CD8-positive, alpha-beta memory T cell (primary cell): Measurements from ENCODE around the gene RING1. TPM values are rescaled to one million over a fixed set of nuclear protein-coding genes. Genes with fewer than 3 reads are reported as not detected.
A peak's percentile ranks its signal among the peaks of the same experiment; 100 is the strongest.

Experiments used
- CTCF ChIA-PET: fragments of 350-600 bp; sonication (Branson Sonifier 250); formaldehyde crosslinking; loops from one replicate; lab custom pipeline; 2021; ENCODE audit warnings: antibody characterized with exemption; lab: Charles Lee
- POLR2A ChIA-PET: fragments of 350-600 bp; sonication (Branson Sonifier 250); formaldehyde crosslinking; loops from one replicate; lab custom pipeline; 2021; ENCODE audit warnings: antibody characterized with exemption; lab: Charles Lee
- DNase-seq, 5 donors: peaks; one replicate each; pipeline versions ENCODE4 v3.0.0 to v3.0.0-alpha.2; 2020 to 2022; ENCODE audit warnings: mixed read lengths in 1 of 5
- H3K27ac ChIP-seq: one replicate; pipeline ENCODE4 v1.7.0; 2013; ENCODE audit warnings: low read depth, mild to moderate bottlenecking, low read length, moderate library complexity
- H3K27me3 ChIP-seq: 2 replicates; pipeline ENCODE4 v1.7.0; 2013; ENCODE audit warnings: low read length, mild to moderate bottlenecking; ENCODE audit not compliant: insufficient read depth, poor library complexity, severe bottlenecking
- H3K36me3 ChIP-seq: 2 replicates; pipeline ENCODE4 v1.7.0; 2013; ENCODE audit warnings: mild to moderate bottlenecking, low read length, moderate library complexity; ENCODE audit not compliant: insufficient read depth
- H3K4me1 ChIP-seq: 2 replicates; pipeline ENCODE4 v1.7.0; 2013; ENCODE audit warnings: mild to moderate bottlenecking, low read length, moderate library complexity; ENCODE audit not compliant: insufficient read depth
- H3K4me3 ChIP-seq: 2 replicates; pipeline ENCODE4 v1.7.0; 2013; ENCODE audit warnings: mild to moderate bottlenecking, low read length
- H3K9me3 ChIP-seq: 2 replicates; pipeline ENCODE4 v1.7.0; 2013; ENCODE audit warnings: mild to moderate bottlenecking, low read length
- H3K27ac Mint-ChIP-seq, 8 donors: one replicate each; pipeline ENCODE4 v1.8.0; 2020 to 2021; ENCODE audit warnings: mixed read lengths in 8 of 8, mild to moderate bottlenecking in 6 of 8, inconsistent platforms in 3 of 8, moderate library complexity in 3 of 8
- H3K27me3 Mint-ChIP-seq, 2 donors: one replicate each; pipeline ENCODE4 v1.8.0; 2020 to 2021; ENCODE audit warnings: mixed read lengths in 2 of 2, mild to moderate bottlenecking in 1 of 2, moderate library complexity in 1 of 2
- H3K36me3 Mint-ChIP-seq, 3 donors: one replicate each; pipeline ENCODE4 v1.8.0; 2020 to 2021; ENCODE audit warnings: mixed read lengths in 3 of 3, inconsistent platforms in 1 of 3, mild to moderate bottlenecking in 1 of 3
- H3K4me1 Mint-ChIP-seq, 3 donors: one replicate each; pipeline ENCODE4 v1.8.0; 2020 to 2021; ENCODE audit warnings: mixed read lengths in 3 of 3, inconsistent platforms in 1 of 3, mild to moderate bottlenecking in 1 of 3
- H3K4me3 Mint-ChIP-seq, 7 donors: one replicate each; pipeline ENCODE4 v1.8.0; 2020 to 2021; ENCODE audit warnings: mixed read lengths in 7 of 7, mild to moderate bottlenecking in 6 of 7, moderate library complexity in 4 of 7, inconsistent platforms in 2 of 7
- H3K9me3 Mint-ChIP-seq, 5 donors: one replicate each; pipeline ENCODE4 v1.8.0; 2020 to 2022; ENCODE audit warnings: mixed read lengths in 5 of 5, mild to moderate bottlenecking in 3 of 5, moderate library complexity in 2 of 5, inconsistent platforms in 1 of 5
- polyA plus RNA-seq: library from polyadenylated mRNA; unstranded; fragments of 300-500 nt; fragmentation: Illumina TruSeq; gene quantifications from one replicate; pipeline ENCODE4 v1.2.3, GENCODE V29; 2021
- total RNA-seq, 2 experiments: library from RNA; stranded (reverse); gene quantifications; one replicate each; pipeline ENCODE4 v1.2.3, GENCODE V29; 2021

RING1 gene
- total and polyA plus RNA-seq, 3 experiments from 2014 or later = 10.1 to 47.0 (median 43.1) TPM

GRCh38 chr6:33198159-33198852 is 10.0 kb upstream of the RING1 start:
- no peak for DNase-seq
- H3K36me3 ChIP-seq = peaks cover 44% of the 10 kb centered on the region
- H3K27ac ChIP-seq = no peak overlapping the region
- H3K9me3 ChIP-seq = no peaks in the 10 kb centered on the region
- no peak overlapping the region for H3K4me3 ChIP-seq
- H3K4me1 ChIP-seq = peaks cover 48% of the 10 kb centered on the region
- H3K4me1 Mint-ChIP-seq = peaks cover 55 to 66% (median 59%) of the 10 kb centered on the region in 3 donors
- no peaks in the 10 kb centered on the region for H3K27me3 Mint-ChIP-seq
- ChIA-PET POLR2A (no interaction called here), CTCF (interaction anchor here (0.7 to 4.2 kb wide), 10 partner anchors 9 to 101 kb away, joined by 3 to 15 read pairs (median 4); partner anchors contain the start of gene RING1)
- H3K4me3 Mint-ChIP-seq = peak overlapping the region; percentile 80 to 100 (median 98)
- peak overlapping the region in 7 of 8 donors; percentile 77 to 98 (median 90) for H3K27ac Mint-ChIP-seq
- H3K36me3 Mint-ChIP-seq = peaks cover 20 to 81% (median 27%) of the 10 kb centered on the region in 3 donors
- H3K27me3 ChIP-seq = no peaks in the 10 kb centered on the region
- H3K9me3 Mint-ChIP-seq = no peaks in the 10 kb centered on the region

- H3K27me3 ChIP-seq = no peaks in the 10 kb centered on the region
- peaks cover 46% of the 10 kb centered on the region for H3K36me3 ChIP-seq
- CTCF ChIA-PET = interaction anchor here (0.7 to 4.2 kb wide), 4 partner anchors 10 to 50 kb away, joined by 3 to 15 read pairs (median 6); partner anchors contain the start of gene RING1
- POLR2A ChIA-PET = interaction anchor here (1.2 to 1.5 kb wide), 2 partner anchors 10 to 73 kb away, joined by 5 to 6 read pairs; partner anchors contain the start of genes RING1, RPS18 and VPS52
- no peak overlapping the region for H3K4me3 ChIP-seq
- no peak overlapping the region for H3K27ac ChIP-seq
- Mint-ChIP-seq H3K4me3 (peak overlapping the region; percentile 87 to 100 (median 99)), H3K36me3 (peaks cover 21 to 85% (median 28%) of the 10 kb centered on the region in 3 donors), H3K4me1 (peaks cover 58 to 70% (median 65%) of the 10 kb centered on the region in 3 donors), H3K27ac (peak overlapping the region in 7 of 8 donors; percentile 92 to 99 (median 96)), H3K27me3 (no peaks in the 10 kb centered on the region), H3K9me3 (no peaks in the 10 kb centered on the region)
- no peak for DNase-seq
- H3K4me1 ChIP-seq = peaks cover 54% of the 10 kb centered on the region
- no peaks in the 10 kb centered on the region for H3K9me3 ChIP-seq
Measured at GRCh38 chr6:33198853-33199436, 9.4 kb upstream of the RING1 start.

GRCh38 chr6:33199687-33200218 is 8.5 kb upstream of the RING1 start:
- H3K36me3 ChIP-seq = peaks cover 44% of the 10 kb centered on the region

GRCh38 chr6:33200219-33201146 is 7.8 kb upstream of the RING1 start, which contains the start of the genes RXRB and SLC39A7:
Gene RXRB, minus strand, starts transcription at chr6:33200665. Its CDS starts 189 bp downstream, at chr6:33200476.
Gene SLC39A7, plus strand, starts transcription at chr6:33200867. Its CDS starts 379 bp downstream, at chr6:33201246.
- H3K9me3 Mint-ChIP-seq = no peaks in the 10 kb centered on the region
- no peaks in the 10 kb centered on the region for H3K27me3 Mint-ChIP-seq
- H3K27me3 ChIP-seq = no peaks in the 10 kb centered on the region
- peak within 1 kb of the TSS; percentile 98 to 100 (median 99) for H3K4me3 Mint-ChIP-seq
- peaks cover 37% of the 10 kb centered on the region for H3K36me3 ChIP-seq
- peaks cover 20 to 76% (median 26%) of the 10 kb centered on the region in 3 donors for H3K36me3 Mint-ChIP-seq
- H3K27ac Mint-ChIP-seq = peak within 1 kb of the TSS; percentile 98 to 100 (median 99)
- ChIA-PET CTCF (interaction anchor here (0.7 to 4.2 kb wide), 4 partner anchors 38 to 48 kb away, joined by 3 to 15 read pairs (median 6); no protein-coding TSS in a partner anchor), POLR2A (interaction anchor here (1.2 to 1.5 kb wide), 3 partner anchors 8 to 71 kb away, joined by 5 to 6 read pairs (median 6); partner anchors contain the start of genes RING1, RPS18 and VPS52)
- peaks cover 68 to 78% (median 77%) of the 10 kb centered on the region in 3 donors for H3K4me1 Mint-ChIP-seq
- H3K4me3 ChIP-seq = peak within 1 kb of the TSS; percentile 96
- H3K9me3 ChIP-seq = no peaks in the 10 kb centered on the region
- DNase-seq = peak; percentile 97 to 100 (median 98)
- peak within 1 kb of the TSS; percentile 92 for H3K27ac ChIP-seq
- H3K4me1 ChIP-seq = peaks cover 64% of the 10 kb centered on the region

More at GRCh38 chr6:33199687-33200218, 8.5 kb upstream of the RING1 start:
- ChIA-PET CTCF (interaction anchor here (0.7 to 4.2 kb wide), 4 partner anchors 37 to 49 kb away, joined by 3 to 15 read pairs (median 6); no protein-coding TSS in a partner anchor), POLR2A (interaction anchor here (0.5 to 1.5 kb wide), 5 partner anchors 9 to 77 kb away, joined by 3 to 6 read pairs (median 5); partner anchors contain the start of genes B3GALT4, RING1, RPS18 and VPS52)
- peak in 1 of 5 donors; percentile 61 for DNase-seq
- Histone ChIP-seq H3K4me3 (peak overlapping the region; percentile 96), H3K27me3 (no peaks in the 10 kb centered on the region), H3K9me3 (no peaks in the 10 kb centered on the region), H3K27ac (peak overlapping the region; percentile 92), H3K4me1 (peaks cover 58% of the 10 kb centered on the region)
- peak overlapping the region; percentile 92 to 99 (median 96) for H3K27ac Mint-ChIP-seq
- no peaks in the 10 kb centered on the region for H3K27me3 Mint-ChIP-seq
- no peaks in the 10 kb centered on the region for H3K9me3 Mint-ChIP-seq
- peaks cover 63 to 71% (median 70%) of the 10 kb centered on the region in 3 donors for H3K4me1 Mint-ChIP-seq
- H3K36me3 Mint-ChIP-seq = peaks cover 21 to 80% (median 28%) of the 10 kb centered on the region in 3 donors
- peak overlapping the region; percentile 87 to 100 (median 99) for H3K4me3 Mint-ChIP-seq

GRCh38 chr6:33201147-33201545 is 7.2 kb upstream of the RING1 start:
- no peaks in the 10 kb centered on the region for H3K9me3 Mint-ChIP-seq
- peak overlapping the region; percentile 96 for H3K4me3 ChIP-seq
- POLR2A ChIA-PET = no interaction called here
- CTCF ChIA-PET = no interaction called here
- H3K36me3 ChIP-seq = peaks cover 30% of the 10 kb centered on the region
- no peaks in the 10 kb centered on the region for H3K27me3 ChIP-seq
- H3K27ac Mint-ChIP-seq = peak overlapping the region; percentile 98 to 100 (median 99)
- peak overlapping the region; percentile 98 to 100 (median 99) for H3K4me3 Mint-ChIP-seq
- H3K4me1 ChIP-seq = peaks cover 70% of the 10 kb centered on the region
- peak overlapping the region; percentile 92 for H3K27ac ChIP-seq
- H3K9me3 ChIP-seq = no peaks in the 10 kb centered on the region
- peaks cover 13 to 69% (median 22%) of the 10 kb centered on the region in 3 donors for H3K36me3 Mint-ChIP-seq
- no peak for DNase-seq
- H3K27me3 Mint-ChIP-seq = no peaks in the 10 kb centered on the region
- peaks cover 69 to 84% (median 83%) of the 10 kb centered on the region in 3 donors for H3K4me1 Mint-ChIP-seq

GRCh38 chr6:33201935-33202334 is 6.4 kb upstream of the RING1 start:
- no peaks in the 10 kb centered on the region for H3K9me3 ChIP-seq
- H3K4me1 ChIP-seq = peaks cover 70% of the 10 kb centered on the region
- Mint-ChIP-seq H3K27ac (peak overlapping the region in 7 of 8 donors; percentile 12 to 99 (median 83)), H3K4me3 (peak overlapping the region; percentile 98 to 100 (median 99)), H3K4me1 (peaks cover 70 to 87% (median 85%) of the 10 kb centered on the region in 3 donors), H3K36me3 (peaks cover 12 to 62% (median 20%) of the 10 kb centered on the region in 3 donors), H3K27me3 (no peaks in the 10 kb centered on the region), H3K9me3 (no peaks in the 10 kb centered on the region)
- H3K27ac ChIP-seq = peak overlapping the region; percentile 92
- ChIA-PET CTCF (no interaction called here), POLR2A (no interaction called here)
- no peak for DNase-seq
- H3K4me3 ChIP-seq = peak overlapping the region; percentile 96
- H3K36me3 ChIP-seq = peaks cover 23% of the 10 kb centered on the region
- H3K27me3 ChIP-seq = no peaks in the 10 kb centered on the region
